Measurements from ENCODE around the gene TULP4.

DNA sequence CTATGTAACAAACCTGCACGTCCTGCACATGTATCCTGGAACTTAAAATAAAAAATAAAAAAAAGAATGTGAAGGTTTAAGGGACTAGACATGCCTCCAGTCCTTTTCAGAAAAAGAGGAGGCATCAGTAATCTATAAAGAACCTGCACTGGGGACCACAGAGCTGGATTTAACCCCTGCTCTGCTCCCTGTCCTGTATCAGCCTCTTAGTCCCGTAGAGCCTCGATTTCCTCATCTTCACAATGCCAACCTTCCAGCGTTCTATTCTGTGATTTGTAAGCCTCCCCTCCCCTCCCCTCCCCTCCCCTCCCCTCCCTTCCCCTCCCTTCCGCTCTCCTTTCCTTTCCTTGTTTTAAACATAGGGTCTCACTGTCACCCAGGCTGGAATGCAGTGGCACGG is 216.6 kb downstream of the TULP4 start:
- TF ChIP-seq, protein P1, sequence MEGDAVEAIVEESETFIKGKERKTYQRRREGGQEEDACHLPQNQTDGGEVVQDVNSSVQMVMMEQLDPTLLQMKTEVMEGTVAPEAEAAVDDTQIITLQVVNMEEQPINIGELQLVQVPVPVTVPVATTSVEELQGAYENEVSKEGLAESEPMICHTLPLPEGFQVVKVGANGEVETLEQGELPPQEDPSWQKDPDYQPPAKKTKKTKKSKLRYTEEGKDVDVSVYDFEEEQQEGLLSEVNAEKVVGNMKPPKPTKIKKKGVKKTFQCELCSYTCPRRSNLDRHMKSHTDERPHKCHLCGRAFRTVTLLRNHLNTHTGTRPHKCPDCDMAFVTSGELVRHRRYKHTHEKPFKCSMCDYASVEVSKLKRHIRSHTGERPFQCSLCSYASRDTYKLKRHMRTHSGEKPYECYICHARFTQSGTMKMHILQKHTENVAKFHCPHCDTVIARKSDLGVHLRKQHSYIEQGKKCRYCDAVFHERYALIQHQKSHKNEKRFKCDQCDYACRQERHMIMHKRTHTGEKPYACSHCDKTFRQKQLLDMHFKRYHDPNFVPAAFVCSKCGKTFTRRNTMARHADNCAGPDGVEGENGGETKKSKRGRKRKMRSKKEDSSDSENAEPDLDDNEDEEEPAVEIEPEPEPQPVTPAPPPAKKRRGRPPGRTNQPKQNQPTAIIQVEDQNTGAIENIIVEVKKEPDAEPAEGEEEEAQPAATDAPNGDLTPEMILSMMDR (conservative IDR thresholded peaks at IDR 0.05; ENCODE audit: low read depth, low read length): no peak
- TF ChIP-seq EZH2 (IDR thresholded peaks at IDR 0.05; ENCODE audit: borderline replicate concordance, low read depth, low read length, poor library complexity, severe bottlenecking): no peak

Data from A673 (cell line).